ENCODE measurements around the gene CD164. TPM values are rescaled to one million over a fixed set of nuclear protein-coding genes. Genes with fewer than 3 reads are reported as not detected.
"Not testable (repeated sequence)": the region's sequence is repeated elsewhere in the genome, so short reads cannot be mapped to it uniquely, and the experiment has no call there.

CD164 gene
- total RNA-seq, 1 donor from 2014 or later: 122 TPM

DNA sequence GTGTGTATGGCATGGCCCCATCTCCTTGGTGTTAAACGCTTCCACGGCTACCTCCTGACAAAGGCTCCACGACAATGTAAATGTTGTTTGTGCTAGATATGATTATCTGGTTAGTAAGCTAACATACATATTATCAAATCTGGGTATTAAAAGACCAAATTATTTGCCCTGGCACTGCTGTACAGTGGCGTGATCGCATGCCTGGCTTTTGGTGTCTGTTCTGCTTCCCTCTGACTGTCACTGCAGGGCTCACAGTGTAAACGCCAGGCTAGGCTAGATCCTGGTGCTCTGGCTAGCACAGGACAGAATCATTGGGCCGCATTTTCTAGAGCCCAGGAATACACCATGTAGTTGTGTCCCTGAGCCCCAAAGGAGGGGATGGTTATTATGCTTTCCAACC is 38.7 kb downstream of the CD164 start:
- no peak for DNase-seq (ENCODE audit: low read depth in 2 of 2)

DNA sequence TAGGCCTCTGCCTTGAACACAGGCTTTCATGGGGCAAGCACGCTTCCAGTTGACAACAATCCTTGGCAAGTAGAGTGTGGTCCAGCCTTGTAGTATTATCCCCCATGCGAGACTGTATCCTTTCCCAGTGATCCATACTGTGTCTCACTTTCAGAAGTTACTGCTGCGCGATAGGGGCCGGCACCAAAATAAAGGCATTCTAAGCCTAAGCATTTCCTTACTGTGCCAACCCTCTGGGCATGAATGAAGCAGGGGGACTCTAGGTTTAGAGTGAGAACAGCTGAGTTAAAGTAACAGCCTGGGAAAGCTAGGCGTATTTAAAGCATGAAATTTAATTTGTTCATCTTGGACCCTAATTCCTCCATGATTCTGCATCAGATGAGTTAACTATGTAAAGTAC is 39.4 kb downstream of the CD164 start:
- no peak for DNase-seq (ENCODE audit: low read depth in 2 of 2)

DNA sequence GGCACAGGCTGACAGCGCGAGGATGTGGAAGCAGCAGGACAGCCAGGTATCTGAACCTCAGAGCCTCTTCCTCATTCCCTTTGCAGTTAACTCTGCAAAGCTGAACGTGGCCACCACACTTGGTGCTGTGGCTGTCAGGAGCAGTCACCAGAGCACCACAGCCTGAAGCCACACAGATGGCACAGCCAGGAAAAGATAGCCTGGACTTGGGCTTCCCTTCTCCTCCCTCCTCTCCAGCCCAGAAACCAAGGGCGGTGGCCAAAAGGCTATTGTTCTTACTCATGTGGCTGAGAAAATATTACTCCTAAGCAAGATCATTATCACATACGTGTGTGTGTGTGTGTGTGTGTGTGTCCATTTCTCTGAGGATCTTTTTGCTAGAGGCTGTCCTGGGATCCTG is 39.8 kb downstream of the CD164 start:
- no peak for DNase-seq (ENCODE audit: low read depth in 2 of 2)

DNA sequence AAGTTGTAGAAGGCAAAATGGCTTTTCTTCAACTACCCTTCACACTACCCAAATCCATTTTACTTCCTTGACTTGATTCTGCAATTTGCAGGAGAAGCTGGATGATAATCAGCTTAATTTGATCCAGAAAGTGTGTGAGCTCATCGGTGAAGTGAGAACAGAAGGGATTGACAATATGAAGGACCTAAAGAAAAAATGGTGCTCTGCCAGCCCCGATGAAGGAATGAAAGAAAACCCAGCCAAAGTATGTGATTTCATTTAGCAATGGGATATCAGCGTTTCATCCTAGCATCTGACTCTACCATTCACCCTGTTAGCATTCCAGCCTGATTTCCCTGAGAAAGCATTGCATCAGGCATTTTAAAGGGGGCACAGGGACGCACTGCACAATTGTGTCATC is 41.5 kb downstream of the CD164 start:
- DNase-seq (ENCODE audit: low read depth in 2 of 2): no peak

DNA sequence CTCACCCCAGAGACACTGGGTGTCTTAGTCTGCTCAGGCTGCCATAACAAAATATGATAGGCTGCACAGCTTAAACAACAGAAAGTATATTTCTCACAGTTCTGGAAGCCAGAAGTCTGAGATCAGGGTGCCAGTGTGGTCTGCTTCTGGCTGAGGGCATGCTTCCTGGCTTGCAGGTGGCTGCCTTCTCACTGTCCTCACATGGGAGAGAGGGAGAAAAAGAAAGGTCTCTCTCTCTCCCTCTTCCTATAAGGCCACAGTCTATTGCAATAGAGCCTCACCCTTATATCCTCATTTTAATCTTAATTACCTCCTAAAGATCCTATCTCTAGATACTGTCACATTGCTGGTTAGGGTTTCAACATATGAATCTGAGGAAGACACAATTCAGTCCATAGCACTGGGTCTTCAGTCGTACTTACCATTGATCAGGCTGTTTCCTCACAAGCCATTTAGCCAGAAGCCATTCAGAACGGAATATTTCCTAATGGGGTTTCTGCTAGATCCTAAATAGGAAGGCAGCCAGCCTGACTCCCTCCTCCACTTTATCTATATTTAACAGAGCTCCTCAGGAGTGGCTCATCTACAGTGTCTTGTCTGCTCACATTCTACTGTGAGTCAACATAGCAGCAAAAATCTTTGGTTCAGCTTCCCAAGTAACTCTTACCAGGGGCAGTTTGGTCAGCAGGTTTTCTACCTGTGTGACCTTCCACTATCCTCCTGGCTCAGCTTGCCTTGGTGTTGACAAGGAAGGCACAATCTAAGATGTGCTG is 42.2 kb downstream of the CD164 start:
- no peak for DNase-seq (ENCODE audit: low read depth in 2 of 2)

DNA sequence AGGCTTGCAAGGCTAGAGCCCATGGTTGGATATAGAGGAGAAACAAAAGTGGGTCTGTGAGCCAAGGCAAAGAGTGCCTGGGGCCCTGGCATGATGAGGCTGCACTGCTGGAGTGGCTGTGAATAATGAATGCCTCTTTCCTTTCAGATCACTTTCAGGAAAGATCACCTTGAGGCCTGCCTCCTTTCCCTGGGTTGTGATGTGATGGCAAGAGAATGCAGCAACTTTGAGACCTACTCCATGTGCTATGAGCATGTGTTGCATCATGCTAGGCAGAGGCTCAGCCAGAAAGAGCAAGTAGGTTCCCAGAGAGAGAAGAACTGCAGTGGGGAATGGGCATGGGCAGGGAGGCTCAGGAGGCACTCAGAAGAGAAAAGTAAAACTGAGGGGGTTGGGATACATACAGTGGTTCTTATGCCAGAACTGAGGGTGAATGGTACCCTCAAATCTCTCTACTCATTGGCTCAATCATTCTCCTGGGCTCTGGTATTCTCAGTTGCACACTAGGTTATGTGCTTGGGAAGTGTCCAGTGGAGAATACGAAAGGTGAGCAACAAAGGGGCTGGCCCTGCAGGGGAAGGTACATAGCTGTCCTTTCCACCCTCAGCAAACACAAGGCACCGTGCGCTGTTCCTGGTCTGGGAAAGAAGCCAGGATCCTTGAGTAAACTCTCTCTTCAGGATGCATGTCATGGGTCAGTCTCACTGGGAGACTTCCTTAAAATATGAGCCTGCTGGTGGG is 45.9 kb downstream of the CD164 start:
- DNase-seq (ENCODE audit: low read depth in 2 of 2): peak in 1 of 2 donors; percentile 33

DNA sequence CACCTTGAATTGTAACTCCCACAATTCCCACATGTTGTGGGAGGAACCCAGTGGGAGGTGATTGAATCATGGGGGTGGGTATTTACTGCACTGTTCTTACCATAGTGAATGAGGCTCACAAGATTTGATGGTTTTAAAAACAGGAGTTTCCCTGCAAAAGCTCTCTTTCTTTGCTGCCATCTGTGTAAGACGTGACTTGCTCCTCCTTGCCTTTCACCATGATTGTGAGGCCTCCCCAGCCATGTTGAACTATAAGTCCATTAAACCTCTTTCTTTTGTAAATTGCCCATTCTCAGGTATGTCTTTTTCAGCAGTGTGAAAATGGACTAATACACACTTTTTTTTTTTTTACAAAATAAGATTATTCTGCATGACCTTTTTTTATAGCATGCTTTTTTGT is 48.4 kb downstream of the CD164 start:
- not testable (repeated sequence) for DNase-seq (ENCODE audit: low read depth in 2 of 2)

DNA sequence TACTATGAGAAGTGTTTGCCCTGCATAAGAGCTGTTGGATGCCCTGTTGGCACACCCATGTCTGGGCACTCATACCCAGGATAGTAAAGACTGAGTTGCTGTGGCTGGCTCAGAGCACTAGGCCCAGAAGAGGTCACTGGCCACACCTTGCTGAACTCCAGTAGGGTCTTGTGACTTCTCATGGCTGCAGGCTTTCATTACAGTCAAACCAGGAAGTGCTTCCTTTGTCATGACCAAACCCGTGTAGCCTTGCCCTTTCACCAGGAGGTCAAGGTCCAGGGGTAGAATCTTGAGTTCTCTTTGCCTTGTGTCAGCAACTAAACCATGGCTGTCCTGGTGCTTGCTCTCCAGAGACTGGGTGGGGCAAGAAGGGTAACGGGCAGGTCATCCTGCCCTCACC is 49.5 kb downstream of the CD164 start:
- DNase-seq (ENCODE audit: low read depth in 2 of 2): no peak

DNA sequence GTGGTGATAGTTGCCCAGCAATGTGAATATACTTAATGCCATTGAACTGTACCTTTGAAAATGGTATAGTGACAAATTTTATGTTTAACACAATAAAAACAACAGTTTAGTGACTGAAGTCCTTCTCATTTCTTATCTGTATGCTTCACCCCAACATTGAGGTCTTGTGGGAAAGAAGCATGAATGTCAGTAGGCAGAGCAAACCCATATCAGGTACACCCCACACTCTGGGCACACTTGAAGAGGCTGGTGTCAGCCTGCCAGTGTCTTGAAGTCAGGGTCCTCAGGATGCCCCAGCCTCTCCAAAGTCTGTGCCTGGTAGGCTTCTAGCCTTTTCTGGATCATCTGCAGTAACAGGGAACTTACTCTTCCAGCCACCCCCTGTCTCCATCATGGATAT is 51.2 kb downstream of the CD164 start:
- no peak for DNase-seq (ENCODE audit: low read depth in 2 of 2)

DNA sequence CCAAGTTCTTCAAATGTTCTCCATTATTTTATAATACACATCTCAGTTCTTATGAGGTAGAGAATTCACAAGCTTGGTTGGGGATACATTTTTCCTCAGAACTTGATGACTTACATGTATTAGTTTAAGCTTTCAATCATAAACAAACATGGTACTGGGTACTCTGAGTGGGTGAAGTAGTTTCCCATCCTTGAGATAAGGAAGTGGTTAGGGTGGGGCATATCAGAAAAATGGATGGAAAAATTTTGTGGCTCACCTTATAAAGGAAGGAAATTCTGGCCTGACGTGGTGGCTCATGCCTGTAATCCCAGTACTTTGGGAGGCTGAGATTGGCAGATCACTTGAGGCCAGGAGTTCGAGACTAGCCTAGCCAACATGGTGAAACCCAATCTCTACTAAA is 52.0 kb downstream of the CD164 start:
- DNase-seq (ENCODE audit: low read depth in 2 of 2): no peak

DNA sequence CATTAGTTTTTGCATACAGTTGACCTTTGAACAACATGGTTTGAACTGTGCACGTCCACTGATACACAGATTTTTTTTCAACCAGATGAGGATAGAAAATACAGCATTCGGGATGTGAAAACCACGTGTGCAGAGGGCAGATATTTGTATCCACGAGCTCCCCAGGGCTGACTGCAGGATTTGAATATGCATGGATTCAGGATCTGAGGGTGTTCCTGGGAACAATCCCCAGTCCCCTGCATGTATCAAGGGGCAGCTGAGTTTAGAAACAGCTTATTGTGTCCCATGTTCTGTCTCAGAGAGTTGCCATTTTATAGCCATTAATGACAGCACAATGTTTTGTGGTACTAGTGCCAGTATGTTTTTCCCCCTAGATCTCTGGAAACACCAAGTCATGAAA is 53.6 kb downstream of the CD164 start:
- no peak for DNase-seq (ENCODE audit: low read depth in 2 of 2)

DNA sequence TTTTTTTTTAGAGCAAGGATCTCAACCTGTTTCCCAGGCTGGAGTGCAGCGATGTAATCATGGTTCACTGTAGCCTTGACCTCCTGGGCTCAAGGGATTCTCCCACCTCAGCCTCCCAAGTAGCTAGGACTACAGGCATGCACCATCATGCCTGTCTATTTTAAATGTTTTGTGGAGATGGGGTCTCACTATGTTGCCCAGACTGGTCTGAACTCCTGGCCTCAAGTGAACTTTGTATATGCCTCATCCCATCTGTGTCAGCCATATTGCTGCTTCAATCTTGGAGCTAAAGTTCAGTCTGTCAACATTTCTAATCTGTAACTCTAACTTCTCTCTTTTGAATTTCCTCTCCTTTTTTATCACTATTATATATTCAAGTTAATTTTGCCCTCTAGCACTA is 54.3 kb downstream of the CD164 start:
- DNase-seq (ENCODE audit: low read depth in 2 of 2): no peak

DNA sequence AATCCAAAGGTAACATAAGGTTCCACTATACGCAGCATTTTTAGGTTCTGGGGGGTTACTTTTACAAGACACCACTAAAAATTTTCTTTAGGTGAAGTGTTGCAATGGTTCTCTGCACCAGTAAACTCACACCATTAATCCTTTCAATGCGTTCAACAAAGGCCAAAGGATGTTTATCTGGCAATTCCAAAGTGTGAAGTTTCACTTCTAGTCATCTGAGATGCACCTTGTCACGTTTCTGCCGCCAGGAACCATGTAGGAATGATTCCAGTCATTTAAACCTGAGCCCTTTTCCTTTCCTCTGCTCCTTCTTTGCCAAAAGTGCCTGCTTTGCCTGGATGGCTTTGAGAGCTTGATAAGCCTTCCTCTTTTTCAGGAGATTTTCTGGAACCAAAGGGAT is 54.8 kb downstream of the CD164 start:
- no peak for DNase-seq (ENCODE audit: low read depth in 2 of 2)

DNA sequence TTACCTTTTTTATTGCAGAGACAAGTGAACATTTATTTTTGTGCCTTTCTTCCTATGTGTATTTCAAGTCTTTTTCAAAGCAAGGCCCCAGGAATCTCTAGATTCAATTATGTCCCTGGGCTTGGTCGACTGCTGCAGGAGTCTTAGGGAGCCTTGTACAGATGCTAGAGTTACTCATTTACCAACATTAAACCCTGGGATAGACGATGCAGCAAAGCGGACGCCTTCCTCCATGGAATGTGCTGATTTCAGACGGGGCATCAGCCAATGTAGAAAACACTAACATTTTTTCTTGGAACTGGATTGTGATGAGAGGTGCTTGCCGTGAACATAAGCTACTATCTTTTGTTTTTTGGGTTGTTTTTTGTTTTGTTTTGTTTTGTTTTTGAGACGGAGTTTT is 55.9 kb downstream of the CD164 start:
- no peak for DNase-seq (ENCODE audit: low read depth in 2 of 2)

DNA sequence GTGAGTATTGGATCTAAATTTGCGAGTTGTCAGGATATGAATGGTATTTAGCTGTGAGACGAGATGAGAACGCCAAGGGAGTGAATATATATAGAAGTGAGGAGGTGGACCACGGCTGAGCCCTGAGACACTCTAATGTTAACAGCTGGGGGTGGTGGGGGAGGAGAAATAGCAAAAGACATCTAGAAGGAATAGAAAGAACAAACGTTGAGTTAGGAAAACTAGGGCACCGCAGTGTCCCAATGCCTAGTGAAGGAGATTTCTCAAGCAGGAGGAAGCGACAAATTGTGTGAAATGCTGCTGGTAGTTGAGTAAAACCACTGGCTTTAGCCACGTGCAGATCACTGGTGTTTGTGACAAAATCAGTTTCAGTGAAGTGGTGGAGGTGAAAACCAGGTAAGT is 56.9 kb downstream of the CD164 start:
- DNase-seq (ENCODE audit: low read depth in 2 of 2): no peak

DNA sequence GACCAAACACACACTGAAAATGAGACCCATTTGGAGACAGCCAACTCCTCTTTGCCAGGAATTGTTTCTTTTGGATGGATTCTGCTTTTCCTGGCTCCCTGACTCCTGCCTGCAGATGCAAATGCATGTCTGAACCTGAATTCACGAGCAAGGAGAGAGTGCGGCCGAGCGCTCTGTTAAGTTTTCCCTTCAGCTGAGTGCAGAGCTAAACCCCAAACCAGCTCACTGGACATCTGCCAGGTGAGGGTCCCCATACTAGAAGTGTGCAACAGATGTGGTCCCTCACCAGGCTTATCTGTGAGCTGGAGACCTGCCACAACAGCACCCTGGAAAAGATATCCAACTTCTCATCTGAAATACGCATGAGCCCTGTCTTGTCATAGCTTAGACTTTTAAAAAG is 59.0 kb downstream of the CD164 start:
- DNase-seq (ENCODE audit: low read depth in 2 of 2): no peak

DNA sequence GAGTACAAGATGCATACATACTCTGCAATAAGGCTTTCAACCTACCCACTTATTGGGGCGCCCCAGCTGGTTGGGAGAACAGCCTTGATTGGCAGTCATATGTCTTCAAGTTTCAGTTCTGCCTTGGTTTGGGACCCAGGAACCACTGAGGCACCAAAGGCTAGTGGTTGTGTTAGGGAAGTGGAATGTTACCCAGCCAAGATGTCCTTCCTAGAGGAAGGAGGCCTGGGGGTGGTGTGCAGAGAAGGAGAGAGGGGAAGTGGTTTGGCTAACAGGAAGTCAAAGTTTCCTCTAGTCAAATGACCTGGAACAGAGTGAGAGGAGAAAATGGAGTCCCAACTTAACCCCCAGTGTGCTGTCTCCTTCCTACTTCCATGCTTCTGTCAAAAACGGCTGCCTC is 59.4 kb downstream of the CD164 start:
- DNase-seq (ENCODE audit: low read depth in 2 of 2): no peak

DNA sequence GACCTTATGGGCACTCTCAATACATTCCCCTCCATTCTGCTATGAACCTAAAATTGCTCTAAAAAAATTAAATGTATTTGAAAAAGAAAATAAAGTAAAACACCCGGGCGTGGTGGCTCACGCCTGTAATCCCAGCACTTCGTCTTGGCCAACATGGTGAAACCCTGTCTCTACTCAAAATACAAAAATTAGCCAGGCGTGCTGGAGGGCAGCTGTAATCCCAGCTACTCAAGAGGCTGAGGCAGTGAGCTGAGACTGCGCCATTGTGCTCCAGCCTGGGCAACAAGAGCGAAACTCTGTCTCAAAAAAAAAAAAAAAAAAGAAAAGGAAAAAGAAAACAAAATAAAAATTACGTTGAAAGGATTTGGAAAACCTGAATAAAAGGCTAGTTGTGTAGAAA is 60.5 kb downstream of the CD164 start:
- no peak for DNase-seq (ENCODE audit: low read depth in 2 of 2)

DNA sequence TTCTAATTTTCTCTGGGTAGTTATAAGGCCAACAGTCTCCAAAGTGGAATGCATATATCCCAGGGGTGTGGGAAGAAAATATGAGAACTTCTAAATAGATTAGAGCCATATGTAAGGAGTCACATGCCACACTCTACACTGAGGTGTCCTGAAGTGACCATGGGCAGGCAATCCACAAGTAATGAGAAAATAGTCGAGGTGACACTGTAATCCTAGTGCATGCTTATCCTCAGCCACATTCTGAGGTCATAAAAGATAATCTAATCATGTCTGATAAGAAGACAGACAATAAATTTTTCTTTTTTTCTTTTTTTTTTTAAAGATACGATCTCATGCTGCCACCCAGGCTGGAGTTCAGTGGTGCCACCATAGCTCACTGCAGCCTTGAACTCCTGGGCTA is 62.2 kb downstream of the CD164 start:
- DNase-seq (ENCODE audit: low read depth in 2 of 2): no peak

DNA sequence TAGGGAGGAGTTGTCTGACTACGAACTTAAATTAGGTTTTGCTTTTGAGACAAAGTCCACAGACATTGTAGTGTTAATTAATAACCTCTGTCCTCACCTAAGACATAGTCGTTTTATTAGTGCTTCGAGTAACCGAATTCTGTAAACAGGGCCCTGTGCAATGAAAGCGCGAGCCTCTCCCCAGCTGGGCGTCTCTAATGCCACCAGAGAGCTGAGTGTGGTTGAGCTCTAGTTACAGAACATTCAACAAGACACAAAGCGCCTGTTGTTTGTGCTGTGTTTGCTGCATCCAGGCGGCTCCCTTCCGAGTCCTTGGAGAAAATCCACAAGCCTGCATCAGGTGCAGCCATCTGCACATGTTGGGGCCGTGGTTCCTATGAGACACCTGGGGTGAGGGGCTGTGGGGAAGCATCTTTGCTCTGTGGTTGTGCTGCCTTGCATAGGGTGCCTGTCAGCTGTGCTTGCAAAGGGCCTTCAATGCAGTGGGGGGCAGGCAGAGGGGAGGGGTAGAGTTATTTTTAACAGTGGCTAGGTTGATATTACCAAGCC is 63.9 kb downstream of the CD164 start:
- no peak for DNase-seq (ENCODE audit: low read depth in 2 of 2)

DNA sequence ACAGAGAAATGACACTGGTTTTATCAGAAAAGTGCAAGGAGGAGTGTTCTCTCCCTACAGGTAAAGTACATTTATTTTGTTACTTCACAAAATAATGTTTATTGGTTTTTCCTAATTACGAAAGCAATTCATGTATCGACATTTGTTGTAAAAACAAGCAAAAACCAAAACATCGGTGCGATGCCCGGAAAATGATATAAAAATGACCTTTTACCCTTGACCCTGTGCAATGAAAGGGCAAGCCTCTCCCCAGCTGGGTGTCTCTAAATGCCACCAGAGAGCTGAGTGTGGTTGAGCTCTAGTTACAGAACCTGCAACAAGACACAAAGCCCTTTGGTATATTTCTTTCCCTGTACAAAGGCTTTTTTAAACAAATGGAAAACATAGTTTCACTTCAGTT is 65.4 kb downstream of the CD164 start:
- DNase-seq (ENCODE audit: low read depth in 2 of 2): no peak
